GM21390 (cell line): ENCODE data around the gene ASB4.
"Not testable (repeated sequence)": the region's sequence is repeated elsewhere in the genome, so short reads cannot be mapped to it uniquely, and the experiment has no call there.

Experiments used
- ATAC-seq: cut with Tn5 transposase; IDR thresholded peaks from one replicate; pipeline ENCODE4 v1.9.1; 2021; ENCODE audit not compliant: unreplicated experiment

Gene ASB4

GRCh38 chr7:95485391-95486123 is at the start of gene ASB4:
Gene ASB4 (plus strand): TSS chr7:95485943. CDS start chr7:95485972, 29 bp downstream.
- ATAC-seq, result no peak

- ATAC-seq, result no peak
Measured at GRCh38 chr7:95436407-95436806, 49.3 kb upstream of the ASB4 start.

- no peak for ATAC-seq
Measured at GRCh38 chr7:95440394-95441038, 45.2 kb upstream of the ASB4 start.

- no peak for ATAC-seq
Measured at GRCh38 chr7:95441042-95441823, 44.5 kb upstream of the ASB4 start.

GRCh38 chr7:95444796-95445195 is 40.9 kb upstream of the ASB4 start:
- ATAC-seq, result no peak

GRCh38 chr7:95446618-95447017 is 39.1 kb upstream of the ASB4 start:
- ATAC-seq, result no peak

GRCh38 chr7:95454438-95455045 is 31.2 kb upstream of the ASB4 start:
- peak; percentile 54 for ATAC-seq

GRCh38 chr7:95457947-95458346 is 27.8 kb upstream of the ASB4 start:
- ATAC-seq, result no peak

- ATAC-seq, result not testable (repeated sequence)
Measured at GRCh38 chr7:95460653-95461052, 25.1 kb upstream of the ASB4 start.

- no peak for ATAC-seq
Measured at GRCh38 chr7:95467912-95468607, 17.7 kb upstream of the ASB4 start.

GRCh38 chr7:95469187-95469586 is 16.6 kb upstream of the ASB4 start:
- ATAC-seq, result no peak

GRCh38 chr7:95469848-95470247 is 15.9 kb upstream of the ASB4 start:
- ATAC-seq, result no peak

- ATAC-seq, result peak; percentile 98
Measured at GRCh38 chr7:95470452-95470851, 15.3 kb upstream of the ASB4 start.

- no peak for ATAC-seq
Measured at GRCh38 chr7:95471071-95471470, 14.7 kb upstream of the ASB4 start.

- ATAC-seq, result no peak
Measured at GRCh38 chr7:95472581-95473161, 13.1 kb upstream of the ASB4 start.

- no peak for ATAC-seq
Measured at GRCh38 chr7:95473276-95473985, 12.3 kb upstream of the ASB4 start.

GRCh38 chr7:95476072-95476847 is 9.5 kb upstream of the ASB4 start:
- no peak for ATAC-seq

GRCh38 chr7:95476904-95477594 is 8.7 kb upstream of the ASB4 start:
- peak; percentile 62 for ATAC-seq
